HG03196 (cell line): ENCODE results near the gene SMIM5.
"Not testable (repeated sequence)": the region's sequence is repeated elsewhere in the genome, so short reads cannot be mapped to it uniquely, and the experiment has no call there.

Experiments
- ATAC-seq: cut with Tn5 transposase; IDR thresholded peaks from one replicate; pipeline ENCODE4 v1.9.1; 2021; ENCODE audit not compliant: unreplicated experiment

The SMIM5 gene, protein sequence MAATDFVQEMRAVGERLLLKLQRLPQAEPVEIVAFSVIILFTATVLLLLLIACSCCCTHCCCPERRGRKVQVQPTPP

DNA sequence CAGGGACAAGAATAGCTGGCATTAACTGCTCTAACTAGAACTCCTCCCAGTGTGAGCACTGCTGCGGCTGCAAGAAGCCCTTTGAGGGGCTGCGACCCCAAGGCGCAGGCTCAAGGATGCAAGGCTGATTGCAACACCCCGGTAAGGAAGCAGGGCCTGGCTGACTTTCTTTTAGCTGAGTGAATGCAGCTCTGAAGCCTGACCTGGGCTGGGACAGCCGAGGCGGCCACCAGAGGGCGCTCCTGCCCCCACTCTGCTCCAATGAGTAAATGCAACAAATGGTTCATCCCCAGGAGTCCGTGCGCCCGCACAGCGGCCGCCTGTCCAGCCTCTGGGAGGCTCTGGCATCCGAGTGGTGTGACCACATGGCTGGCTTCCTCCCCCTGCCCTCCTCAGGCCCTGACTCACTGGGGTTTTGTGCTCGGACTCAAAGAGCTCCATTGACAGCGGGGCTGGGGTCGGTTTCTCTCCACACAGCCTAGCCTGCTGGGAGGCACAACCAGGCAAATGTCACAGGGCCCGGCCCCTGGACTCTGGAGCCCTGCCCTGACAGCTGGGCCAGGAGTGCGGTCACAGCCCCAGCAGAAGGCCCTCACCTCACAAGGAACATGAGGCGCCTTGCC lies at the start of gene SMIM5:
SMIM5 (plus strand) TSS at position 572 of the 623 bp plus-strand sequence. CDS start 6,768 bp downstream, outside the sequence.
- no peak for ATAC-seq

DNA sequence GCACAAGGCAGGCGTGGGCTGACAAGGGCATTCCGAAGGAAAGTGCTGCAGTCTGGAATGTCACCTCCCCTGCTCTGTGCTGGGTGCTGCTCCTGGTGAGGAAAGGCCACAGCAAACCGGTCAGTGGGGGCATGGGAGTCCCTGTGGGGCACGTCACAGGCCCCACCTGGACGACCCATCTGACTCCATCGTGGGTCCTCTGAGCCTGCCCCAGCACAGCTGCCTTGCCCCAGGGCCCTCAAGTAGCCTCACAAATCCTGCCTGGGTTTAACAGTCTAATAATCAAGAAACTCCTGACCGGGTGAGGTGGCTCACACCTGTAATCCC lies 48.4 kb upstream of the SMIM5 start:
- ATAC-seq, result no peak

DNA sequence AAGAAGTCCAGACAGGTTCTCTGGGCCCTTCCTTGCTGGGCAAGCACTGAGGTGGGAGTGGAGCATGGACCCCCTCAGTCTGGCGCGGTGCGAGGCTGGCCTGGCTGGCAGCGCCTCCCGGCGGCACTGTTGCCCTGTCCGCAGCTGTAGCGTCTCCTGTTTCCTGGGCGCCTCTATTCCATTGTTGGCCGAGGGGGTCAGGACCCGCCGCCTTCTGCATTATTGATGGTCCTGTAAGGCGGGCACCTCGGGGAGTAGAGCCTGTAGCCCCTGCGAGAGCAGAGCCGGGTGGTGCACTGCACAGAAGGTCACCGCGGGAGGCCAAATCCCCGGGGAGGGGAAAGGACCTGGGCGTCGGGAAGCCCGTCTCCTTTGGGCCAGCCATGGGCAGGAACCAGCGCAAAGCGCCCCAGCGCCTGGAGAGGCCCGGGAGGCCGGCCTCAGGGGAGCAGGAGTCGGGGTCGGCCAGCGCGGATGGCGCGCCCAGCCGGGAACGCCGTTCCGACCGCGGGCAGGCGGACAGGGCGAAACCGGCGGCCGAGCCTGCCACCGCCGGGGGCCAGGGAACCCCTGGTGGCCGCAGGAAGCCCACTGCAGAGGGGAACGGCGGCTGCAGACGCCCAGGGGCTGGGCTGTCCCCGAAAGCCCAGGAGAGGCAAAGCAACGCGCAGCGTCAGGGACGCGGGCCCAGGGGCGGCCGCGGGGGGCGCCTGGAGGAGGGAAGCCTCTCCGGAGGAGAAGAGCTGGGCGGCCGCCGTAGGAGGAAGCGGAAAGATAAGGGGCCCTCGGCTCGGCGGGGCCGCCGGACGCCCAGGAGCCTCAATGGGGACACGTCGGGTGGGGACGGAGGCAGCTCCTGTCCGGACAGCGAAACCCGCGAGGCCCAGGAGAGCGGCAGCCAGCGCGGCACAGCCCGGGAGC lies 45.3 kb upstream of the SMIM5 start, which contains the start of gene MYO15B:
MYO15B (plus strand) TSS at position 126 of the 921 bp plus-strand sequence; CDS start at position 384, 258 bp downstream.
- no peak for ATAC-seq

DNA sequence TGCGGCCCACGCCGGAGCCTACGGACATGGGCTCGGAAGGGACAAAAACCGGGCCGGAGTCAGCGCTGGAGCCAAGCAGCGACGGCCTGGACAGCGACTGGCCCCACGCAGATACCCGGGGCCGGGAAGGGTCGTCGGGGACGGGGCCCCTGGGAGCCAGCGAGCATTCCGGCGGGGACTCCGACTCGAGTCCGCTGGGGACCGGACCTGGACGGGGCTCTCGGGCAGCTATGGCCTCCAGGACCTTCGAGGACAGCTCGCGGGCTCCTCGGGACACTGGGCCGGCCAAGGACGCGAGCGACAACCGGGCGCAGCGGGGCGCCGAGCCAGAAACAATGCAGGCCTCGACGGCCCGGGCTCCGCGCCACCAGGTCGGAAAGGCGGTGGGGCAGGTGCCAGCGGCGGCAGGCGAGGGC lies 44.6 kb upstream of the SMIM5 start:
- peak; percentile 1 for ATAC-seq

DNA sequence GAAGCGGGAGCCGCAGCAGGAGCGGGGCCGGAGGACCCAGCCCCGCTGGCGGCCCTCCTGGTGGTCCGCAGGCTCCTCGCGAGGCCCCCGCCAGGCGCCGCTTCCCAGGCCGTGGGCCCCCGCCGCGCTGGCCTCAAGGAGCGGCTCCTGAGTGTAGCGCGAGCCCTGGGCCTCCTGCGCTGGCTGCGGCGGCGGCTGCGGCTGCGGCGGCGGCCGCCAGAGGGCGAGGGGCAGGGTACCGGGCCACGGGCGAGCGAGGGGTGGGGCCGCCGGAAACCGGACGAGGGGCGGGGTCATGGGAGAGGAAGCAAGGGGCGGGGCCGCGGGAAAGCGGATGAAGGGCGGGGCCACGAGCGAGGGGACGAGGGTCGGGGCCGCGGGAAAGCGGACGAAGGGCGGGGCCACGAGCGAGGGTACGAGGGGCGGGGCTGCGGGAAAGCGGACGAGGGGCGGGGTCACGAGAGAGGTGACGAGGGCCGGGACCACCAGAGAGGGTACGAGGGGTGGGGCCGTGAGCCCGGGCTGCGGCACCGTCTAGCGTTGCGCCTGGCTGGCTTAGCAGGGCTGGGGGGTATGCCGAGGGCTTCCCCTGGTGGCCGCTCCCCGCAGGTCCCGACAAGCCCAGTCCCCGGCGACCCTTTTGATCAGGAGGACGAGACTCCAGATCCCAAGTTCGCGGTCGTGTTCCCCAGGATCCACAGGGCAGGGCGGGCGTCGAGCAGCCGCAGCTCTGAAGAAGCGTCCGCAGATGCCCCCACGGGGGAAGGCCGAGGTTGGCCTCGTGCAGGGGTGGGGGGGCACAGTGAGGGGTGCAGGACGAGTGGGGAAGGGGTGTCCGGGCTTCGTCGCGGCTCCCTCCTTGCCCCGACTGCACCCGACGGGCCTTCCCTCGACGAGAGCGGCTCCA lies 44.0 kb upstream of the SMIM5 start:
- ATAC-seq, result peak; percentile 74

DNA sequence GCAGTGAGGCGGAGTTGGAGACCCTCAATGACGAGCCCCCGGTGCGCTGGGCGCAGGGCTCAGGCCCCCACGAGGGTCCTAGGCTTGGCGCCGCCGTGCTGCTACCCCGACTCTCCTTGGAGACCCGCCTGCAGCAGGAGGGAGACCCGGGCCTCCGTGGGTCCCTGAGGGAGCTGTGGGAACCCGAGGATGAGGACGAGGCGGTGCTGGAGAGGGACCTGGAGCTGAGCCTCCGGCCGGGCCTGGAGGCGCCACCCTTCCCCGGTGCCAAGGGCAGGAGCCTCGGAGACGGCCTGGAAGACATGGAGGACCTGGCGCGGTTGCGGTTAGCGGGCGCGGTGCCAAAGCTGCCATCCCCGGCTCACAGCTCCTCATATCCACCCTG lies 43.3 kb upstream of the SMIM5 start:
- no peak for ATAC-seq

DNA sequence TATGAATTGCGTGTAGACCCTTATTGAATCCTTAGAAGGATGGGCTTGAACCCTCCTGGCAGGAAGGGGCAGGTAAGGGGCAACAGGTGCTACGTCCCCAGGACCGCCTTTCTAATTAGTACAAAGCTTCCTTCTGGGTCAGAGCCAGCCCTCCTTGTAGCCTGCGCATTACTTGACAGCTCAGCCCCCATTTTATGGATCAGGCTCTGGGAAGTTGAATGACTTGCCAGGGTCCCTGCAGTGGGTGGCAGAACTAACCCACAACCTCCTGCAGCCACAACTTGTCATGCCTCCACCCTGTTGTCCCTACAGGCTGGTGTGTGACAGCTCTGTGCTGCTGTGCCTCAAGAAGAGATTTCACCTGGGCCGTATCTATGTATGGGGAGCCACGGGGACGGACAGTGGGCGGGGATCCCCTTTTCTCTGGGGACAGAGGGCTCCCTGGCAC lies 42.9 kb upstream of the SMIM5 start:
- no peak for ATAC-seq

DNA sequence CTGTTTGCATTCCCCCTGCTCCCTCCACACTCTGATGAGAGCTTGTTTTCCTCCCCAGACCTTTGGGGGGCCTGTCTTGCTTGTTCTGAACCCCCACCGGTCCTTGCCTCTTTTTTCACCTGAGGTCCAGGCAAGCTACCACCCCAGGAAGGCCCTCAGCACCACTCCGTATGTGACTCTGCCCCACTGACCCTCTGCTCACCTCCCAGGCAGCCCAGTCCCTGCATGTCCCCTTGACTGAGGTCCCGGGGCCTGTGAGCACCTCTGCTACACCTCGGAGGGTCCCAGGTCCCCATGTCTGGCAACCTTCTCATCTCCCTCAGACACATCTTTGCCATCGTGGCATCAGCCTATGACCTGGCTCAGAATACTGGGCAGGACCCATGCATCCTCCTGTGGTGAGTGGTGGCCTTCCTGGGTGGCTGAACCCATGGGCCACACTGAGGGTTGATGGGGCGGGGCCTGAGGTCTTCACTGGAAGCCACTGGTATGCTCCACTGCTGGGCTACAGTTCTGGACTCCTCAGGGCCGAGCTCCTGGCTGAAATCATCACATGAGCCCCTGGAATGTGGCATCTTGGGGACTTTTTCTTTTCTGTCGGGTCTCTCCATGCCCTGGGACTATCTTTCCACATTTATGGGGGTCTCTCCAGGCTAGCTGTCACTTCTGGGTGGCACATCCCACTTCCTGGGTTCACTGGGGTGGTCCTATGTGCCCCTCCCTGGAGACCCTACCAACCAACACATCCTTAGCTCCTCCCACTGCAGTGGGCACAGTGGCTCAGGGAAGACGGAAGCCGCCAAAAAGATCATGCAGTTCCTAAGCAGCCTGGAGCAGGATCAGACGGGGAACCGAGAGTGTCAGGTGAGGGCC lies 42.1 kb upstream of the SMIM5 start:
- no peak for ATAC-seq

DNA sequence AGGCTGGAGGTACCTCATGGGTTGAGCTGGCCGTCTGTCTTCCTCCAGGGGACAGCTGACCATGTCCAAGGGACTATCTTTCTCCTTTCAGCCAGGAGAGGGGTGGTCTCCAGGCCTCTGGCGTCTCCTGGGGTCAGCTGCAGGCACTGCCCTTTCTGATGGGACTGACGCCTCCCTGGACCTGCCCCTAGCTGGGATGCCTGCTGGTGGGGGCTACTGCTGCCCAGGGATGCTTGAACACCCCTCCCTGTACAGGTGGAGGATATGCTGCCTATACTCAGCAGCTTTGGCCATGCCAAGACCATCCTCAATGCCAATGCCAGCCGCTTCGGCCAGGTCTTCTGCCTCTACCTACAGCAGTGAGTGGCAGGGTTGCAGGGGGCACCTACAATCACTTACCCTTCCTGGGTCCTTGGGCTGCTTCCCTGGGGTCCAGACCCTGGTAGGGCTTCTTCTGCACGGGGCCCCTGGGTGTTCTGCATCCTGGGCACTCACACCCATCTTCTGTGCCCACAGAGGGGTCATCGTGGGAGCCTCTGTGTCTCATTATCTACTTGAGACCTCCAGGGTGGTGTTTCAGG lies 41.4 kb upstream of the SMIM5 start:
- no peak for ATAC-seq

DNA sequence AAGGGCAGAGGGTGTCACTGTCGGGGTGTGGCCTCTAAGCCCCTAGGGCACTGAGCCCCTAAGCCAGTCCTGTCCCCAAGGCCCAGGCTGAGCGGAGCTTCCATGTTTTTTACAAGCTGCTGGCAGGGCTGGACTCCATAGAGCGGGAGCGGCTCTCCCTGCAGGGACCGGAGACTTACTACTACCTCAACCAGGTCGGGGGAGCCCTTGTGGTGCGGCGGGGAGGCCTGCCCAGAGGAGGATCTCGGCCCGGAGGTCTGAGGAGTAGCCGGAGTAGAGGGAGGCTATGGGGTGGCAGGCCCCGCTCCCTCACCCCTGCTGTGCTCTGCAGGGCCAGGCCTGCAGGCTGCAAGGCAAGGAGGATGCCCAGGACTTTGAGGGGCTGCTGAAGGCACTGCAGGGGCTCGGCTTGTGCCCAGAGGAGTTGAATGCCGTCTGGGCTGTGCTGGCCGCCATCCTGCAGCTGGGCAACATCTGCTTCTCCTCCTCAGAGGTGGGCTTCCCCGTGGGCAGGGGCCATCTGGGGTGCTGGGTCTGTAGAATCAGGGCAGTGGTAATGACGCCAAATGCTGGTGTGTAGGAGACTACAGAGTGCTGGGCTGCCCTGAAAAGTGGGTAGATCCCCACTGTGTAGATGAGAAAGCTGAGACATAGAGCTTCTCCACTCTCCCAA lies 40.8 kb upstream of the SMIM5 start:
- ATAC-seq, result no peak

DNA sequence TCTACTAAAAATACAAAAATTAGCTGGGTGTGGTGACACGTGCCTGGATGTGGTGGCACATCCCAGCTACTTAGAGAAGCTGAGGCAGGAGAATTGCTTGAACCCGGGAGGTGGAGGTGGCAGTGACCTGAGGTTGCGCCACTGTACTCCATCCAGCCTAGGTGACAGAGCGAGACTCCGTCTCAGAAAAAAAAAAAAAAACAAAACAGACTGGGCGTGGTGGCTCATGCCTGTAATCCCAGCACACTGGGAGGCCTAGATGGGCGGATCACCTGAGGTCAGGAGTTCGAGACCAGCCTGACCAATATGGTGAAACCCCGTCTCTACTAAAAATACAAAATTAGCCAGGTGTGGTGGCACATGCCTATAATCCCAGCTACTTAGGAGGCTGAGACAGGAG lies 39.8 kb upstream of the SMIM5 start:
- ATAC-seq, result not testable (repeated sequence)

DNA sequence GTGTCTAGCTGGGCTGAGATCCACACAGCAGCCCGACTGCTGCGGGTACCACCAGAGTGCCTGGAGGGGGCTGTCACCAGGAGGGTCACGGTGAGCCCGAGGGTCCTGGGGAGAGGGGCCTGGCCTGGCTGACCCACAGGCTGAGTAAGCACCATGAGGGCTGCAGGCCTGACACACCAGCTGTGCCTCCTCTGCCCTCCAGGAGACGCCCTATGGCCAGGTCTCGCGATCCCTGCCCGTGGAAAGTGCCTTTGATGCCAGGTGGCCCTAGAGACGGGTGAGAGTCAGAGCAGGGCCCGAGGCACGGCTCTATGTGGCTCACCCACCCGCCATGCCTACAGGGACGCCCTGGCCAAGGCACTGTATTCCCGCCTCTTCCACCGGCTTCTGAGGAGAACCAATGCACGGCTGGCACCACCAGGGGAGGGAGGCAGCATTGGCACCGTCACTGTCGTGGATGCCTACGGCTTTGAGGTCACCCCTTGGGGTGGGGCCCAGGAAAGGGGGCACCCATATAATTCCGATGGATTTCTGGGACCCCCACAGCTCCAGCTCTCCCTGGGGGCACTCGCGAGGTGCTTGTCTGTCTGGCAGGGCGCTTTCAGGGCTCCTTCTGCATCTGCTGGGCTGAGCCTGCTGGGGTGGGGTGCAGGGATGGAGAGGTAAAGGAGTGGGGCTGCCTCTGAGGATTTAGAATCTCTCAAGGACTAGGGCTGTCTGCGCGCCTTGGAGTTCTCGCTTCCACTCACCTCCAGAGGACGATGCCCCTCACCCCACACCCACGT lies 38.5 kb upstream of the SMIM5 start:
- ATAC-seq, result no peak

DNA sequence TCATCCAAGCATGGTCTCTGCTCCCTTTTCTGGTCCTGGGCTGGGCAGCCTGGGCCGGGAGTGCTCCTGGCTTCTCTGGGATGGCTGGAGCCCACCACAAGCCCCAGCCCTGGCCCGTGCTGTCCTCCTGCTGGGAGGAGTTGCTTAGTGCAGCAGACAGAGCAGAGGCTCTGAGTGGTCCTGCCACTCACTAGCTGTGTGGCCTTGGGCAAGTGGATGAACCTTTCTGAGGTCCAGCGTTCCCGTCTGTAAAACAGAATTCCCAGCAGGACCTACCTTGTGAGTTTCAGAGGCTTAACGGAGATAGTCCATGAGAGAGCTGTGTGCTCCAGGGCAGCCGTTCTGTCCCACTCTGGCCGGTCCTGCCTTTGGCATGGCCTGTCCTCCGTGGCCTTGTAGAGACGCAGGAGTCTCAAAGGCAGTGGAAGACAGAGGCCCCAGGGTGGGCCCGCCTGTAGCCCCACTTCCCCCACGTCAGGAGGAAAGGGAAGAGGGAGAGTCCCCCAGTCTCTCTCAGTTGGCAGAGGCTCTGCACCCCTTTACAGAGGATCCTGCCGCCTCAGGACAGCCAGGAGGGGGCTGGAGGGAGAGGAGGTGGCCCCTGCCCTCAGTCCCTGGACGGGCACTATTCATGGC lies 37.8 kb upstream of the SMIM5 start:
- ATAC-seq, result no peak

DNA sequence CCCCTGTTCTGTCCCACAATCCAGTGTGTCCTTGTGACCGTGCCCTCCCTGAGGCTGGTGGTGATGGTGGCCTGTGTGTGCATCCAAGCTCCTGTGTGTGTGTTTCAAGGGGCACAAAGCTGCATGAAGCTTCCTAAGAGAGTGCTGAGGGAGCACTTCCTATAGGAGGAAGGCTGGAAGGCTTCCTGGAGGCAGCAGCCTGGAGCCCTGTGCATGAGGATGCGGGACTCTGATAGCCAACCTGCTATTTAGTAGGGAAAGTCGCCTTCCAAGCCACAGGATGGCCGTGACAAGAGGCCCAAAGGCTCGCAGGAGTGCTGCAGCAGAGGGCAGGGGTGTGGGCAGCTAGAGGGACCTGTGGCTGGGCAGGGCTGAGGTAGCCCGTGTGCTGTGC lies 37.3 kb upstream of the SMIM5 start:
- no peak for ATAC-seq

DNA sequence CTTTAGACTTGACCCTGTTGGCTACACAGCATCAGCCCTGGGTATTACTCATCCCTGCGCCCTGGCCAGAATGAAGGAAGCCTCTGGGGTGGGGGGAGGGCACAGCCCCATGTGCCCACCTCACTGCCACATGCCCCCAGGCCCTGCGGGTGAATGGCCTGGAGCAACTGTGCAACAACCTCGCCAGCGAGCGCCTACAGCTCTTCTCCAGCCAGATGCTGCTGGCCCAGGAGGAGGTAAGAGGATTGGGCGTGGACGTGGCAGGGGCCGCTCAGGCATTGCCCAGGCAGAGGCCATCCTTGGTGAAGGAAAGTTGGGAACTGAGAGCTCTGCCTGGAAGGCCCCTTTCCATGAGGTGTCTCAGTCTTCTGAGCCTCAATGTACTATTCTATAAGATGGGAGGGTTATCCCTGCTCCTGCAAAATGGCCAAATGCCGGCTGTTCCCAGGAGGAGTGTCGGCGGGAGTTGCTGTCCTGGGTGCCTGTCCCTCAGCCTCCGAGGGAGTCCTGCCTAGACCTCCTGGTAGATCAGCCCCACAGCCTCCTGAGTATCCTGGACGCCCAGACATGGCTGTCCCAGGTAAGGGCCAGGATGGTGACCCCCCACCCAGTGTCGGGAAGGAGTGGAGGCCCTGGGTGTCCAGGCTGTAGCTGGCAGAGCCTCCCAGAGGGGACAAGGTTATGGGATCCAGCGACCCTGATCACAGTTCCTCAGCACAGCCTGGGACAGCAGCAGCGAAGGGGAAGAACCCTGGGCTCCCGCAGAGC lies 36.7 kb upstream of the SMIM5 start:
- no peak for ATAC-seq

DNA sequence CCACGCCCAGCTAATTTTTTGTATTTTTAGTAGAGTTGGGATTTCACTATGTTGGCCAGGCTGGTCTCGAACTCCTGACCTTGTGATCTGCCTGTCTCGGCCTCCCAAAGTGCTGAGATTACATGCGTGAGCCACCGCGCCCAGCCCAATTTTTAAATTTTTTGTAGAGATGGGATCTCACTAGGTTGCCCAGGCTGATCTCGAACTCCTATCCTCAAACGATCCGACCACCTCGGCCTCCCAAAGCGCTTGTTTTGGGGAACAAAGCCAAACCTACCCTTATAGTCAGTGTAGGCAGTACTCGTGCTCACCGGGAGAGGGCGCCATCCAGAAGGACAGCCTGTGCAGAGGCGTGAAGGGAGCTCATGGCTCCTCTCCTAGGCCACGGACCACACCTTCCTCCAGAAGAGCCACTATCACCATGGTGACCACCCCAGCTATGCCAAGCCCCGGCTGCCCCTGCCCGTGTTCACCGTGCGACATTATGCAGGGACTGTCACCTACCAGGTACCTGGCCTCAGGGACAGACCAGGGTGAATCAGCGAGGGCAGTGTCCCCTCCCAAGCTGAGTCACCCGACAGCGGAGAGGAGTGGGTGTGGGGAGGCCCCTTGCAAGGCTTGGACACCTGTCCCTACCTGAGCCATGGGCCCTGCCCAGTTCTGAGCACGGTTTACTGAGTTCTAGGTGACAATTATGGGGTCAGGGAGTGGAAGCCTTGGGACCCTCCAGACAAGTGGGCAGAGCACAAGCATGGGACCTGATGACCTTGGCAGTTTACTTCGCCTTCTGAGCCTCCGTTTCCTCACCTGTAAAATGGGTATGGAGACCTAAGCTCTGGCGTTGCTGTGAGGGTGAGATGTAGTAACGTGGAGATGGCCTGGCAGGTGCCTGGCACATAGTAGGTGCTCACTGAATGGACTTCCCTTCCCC lies 31.9 kb upstream of the SMIM5 start:
- no peak for ATAC-seq
